ENCODE results near the gene DBX1. TPM values are rescaled to one million over a fixed set of nuclear protein-coding genes. Genes with fewer than 3 reads are reported as not detected.
"Not testable (repeated sequence)": the region's sequence is repeated elsewhere in the genome, so short reads cannot be mapped to it uniquely, and the experiment has no call there.

Gene DBX1, protein sequence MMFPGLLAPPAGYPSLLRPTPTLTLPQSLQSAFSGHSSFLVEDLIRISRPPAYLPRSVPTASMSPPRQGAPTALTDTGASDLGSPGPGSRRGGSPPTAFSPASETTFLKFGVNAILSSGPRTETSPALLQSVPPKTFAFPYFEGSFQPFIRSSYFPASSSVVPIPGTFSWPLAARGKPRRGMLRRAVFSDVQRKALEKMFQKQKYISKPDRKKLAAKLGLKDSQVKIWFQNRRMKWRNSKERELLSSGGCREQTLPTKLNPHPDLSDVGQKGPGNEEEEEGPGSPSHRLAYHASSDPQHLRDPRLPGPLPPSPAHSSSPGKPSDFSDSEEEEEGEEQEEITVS
- not detected for total RNA-seq

GRCh38 chr11:20160425-20161229 is at the start of gene DBX1:
DBX1 (minus strand) TSS chr11:20160475; CDS start chr11:20160324, 151 bp downstream.
- H3K4me1 Mint-ChIP-seq (ENCODE audit: low read depth): peaks cover 50% of the 10 kb centered on the region
- no peak for DNase-seq
- no peaks in the 10 kb centered on the region for H3K36me3 Mint-ChIP-seq (ENCODE audit: low read depth)
- intact Hi-C loops (cut with micrococcal nuclease): loop anchor here (2.0 kb wide), 1 partner anchor 48 kb away; no protein-coding TSS in a partner anchor
- H3K27ac Mint-ChIP-seq: peak within 1 kb of the TSS; percentile 30
- CTCF ChIA-PET: no interaction called here
- H3K9me3 Mint-ChIP-seq: no peaks in the 10 kb centered on the region
- H3K27me3 Mint-ChIP-seq (ENCODE audit: low read depth): peaks cover 80% of the 10 kb centered on the region
- no peak within 1 kb of the TSS for H3K4me3 Mint-ChIP-seq

- Mint-ChIP-seq H3K4me3 (no peak overlapping the region), H3K9me3 (peaks cover 3% of the 10 kb centered on the region), H3K4me1 (ENCODE audit: low read depth) (no peaks in the 10 kb centered on the region), H3K36me3 (ENCODE audit: low read depth) (no peaks in the 10 kb centered on the region), H3K27me3 (ENCODE audit: low read depth) (peaks cover 53% of the 10 kb centered on the region), H3K27ac (no peak overlapping the region)
- CTCF ChIA-PET: no interaction called here
- intact Hi-C loops (cut with micrococcal nuclease): loop anchor here (2.0 kb wide), 1 partner anchor 48 kb away; the partner anchor contains the start of gene DBX1
- no peak for DNase-seq
These were observed 48.4 kb upstream of the DBX1 start for GRCh38 chr11:20208622-20209111.

- no peaks in the 10 kb centered on the region for H3K4me1 Mint-ChIP-seq (ENCODE audit: low read depth)
- DNase-seq: no peak
- peaks cover 3% of the 10 kb centered on the region for H3K9me3 Mint-ChIP-seq
- intact Hi-C loops (cut with micrococcal nuclease): loop anchor here (2.0 kb wide), 1 partner anchor 47 kb away; the partner anchor contains the start of gene DBX1
- H3K27me3 Mint-ChIP-seq (ENCODE audit: low read depth): peaks cover 57% of the 10 kb centered on the region
- no peak overlapping the region for H3K27ac Mint-ChIP-seq
- H3K4me3 Mint-ChIP-seq: no peak overlapping the region
- H3K36me3 Mint-ChIP-seq (ENCODE audit: low read depth): no peaks in the 10 kb centered on the region
- CTCF ChIA-PET: no interaction called here
These were observed 47.7 kb upstream of the DBX1 start for GRCh38 chr11:20207781-20208621.

DNA sequence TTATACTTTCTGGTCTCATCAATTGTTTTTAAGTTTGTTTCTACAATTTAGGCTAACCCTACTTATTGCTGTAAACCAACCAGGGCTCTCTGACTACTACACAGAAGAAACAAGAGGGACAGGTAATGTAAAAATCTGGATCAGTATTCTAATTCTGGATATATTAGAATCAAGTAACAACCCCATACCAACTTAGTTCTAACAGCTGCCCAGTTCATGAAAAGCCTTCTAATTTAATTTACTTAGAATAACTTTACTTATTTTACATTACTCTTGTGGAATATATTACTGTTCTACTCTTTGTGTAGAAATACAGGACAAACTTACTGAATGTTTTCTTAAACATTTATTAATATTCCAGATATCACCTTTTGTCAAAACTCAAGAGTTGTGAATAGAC is 45.5 kb upstream of the DBX1 start:
- CTCF ChIA-PET: no interaction called here
- H3K4me3 Mint-ChIP-seq: no peak overlapping the region
- H3K4me1 Mint-ChIP-seq (ENCODE audit: low read depth): no peaks in the 10 kb centered on the region
- H3K27me3 Mint-ChIP-seq (ENCODE audit: low read depth): peaks cover 60% of the 10 kb centered on the region
- H3K9me3 Mint-ChIP-seq: peaks cover 3% of the 10 kb centered on the region
- H3K27ac Mint-ChIP-seq: no peak overlapping the region
- no peaks in the 10 kb centered on the region for H3K36me3 Mint-ChIP-seq (ENCODE audit: low read depth)
- intact Hi-C loops (cut with micrococcal nuclease): no loop called here
- DNase-seq: no peak

GRCh38 chr11:20204681-20205080 is 44.4 kb upstream of the DBX1 start:
- DNase-seq: no peak
- intact Hi-C loops (cut with micrococcal nuclease): no loop called here
- CTCF ChIA-PET: no interaction called here
- Mint-ChIP-seq H3K36me3 (ENCODE audit: low read depth) (no peaks in the 10 kb centered on the region), H3K9me3 (peaks cover 3% of the 10 kb centered on the region), H3K4me1 (ENCODE audit: low read depth) (no peaks in the 10 kb centered on the region), H3K27me3 (ENCODE audit: low read depth) (peaks cover 58% of the 10 kb centered on the region), H3K27ac (no peak overlapping the region), H3K4me3 (no peak overlapping the region)

DNA sequence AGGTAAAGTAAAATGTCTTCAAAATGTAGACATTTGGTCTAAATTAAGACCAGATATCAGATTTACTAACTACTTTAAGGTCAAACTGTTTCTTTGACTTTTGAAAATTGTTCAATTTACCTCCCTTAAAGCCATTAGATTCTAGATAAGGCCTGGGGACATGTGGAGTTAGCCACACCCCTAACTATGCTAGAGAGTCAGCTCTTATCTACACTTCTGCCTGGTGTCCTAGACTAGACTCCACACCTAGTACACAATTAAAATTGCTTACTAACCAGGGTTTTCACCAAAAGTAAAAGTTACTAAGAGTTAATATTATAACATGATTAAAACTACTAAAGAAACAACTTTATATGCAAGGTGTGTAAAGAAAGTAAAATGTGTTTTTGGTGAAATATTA is 43.6 kb upstream of the DBX1 start:
- Mint-ChIP-seq H3K36me3 (ENCODE audit: low read depth) (no peaks in the 10 kb centered on the region), H3K27me3 (ENCODE audit: low read depth) (peaks cover 54% of the 10 kb centered on the region), H3K4me3 (no peak overlapping the region), H3K9me3 (peaks cover 3% of the 10 kb centered on the region), H3K4me1 (ENCODE audit: low read depth) (no peaks in the 10 kb centered on the region), H3K27ac (no peak overlapping the region)
- intact Hi-C loops (cut with micrococcal nuclease): no loop called here
- no peak for DNase-seq
- CTCF ChIA-PET: no interaction called here

GRCh38 chr11:20201231-20201630 is 41.0 kb upstream of the DBX1 start:
- H3K36me3 Mint-ChIP-seq (ENCODE audit: low read depth): no peaks in the 10 kb centered on the region
- CTCF ChIA-PET: no interaction called here
- no peaks in the 10 kb centered on the region for H3K9me3 Mint-ChIP-seq
- no peak overlapping the region for H3K4me3 Mint-ChIP-seq
- no peak for DNase-seq
- peaks cover 41% of the 10 kb centered on the region for H3K27me3 Mint-ChIP-seq (ENCODE audit: low read depth)
- H3K4me1 Mint-ChIP-seq (ENCODE audit: low read depth): no peaks in the 10 kb centered on the region
- no peak overlapping the region for H3K27ac Mint-ChIP-seq
- intact Hi-C loops (cut with micrococcal nuclease): no loop called here

DNA sequence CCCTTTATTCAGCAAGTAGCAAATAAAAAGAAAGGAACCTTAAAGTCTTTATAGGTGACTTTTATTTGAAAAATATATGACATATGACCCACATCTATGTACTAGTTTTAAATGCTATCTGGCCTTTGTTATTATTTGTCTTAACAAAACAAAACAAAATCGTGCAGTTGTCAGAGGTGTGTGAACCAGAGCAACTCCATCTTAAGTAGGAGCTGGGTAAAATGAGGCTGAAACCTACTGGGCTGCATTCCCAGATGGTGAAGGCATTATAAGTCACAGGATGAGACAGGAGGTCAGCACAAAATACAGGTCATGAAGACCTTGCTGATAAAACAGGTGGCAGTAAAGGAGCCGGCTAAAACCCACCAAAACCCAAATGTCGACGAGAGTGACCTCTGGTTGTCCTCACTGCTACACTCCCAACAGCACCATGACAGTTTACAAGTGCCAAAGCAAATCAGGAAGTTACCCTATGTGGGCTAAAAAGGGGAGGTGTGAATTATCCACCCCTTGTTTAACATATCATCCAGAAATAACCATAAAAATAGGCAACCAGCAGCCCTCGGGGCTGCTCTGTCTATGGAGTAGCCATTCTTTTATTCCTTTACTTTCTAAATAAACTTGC is 40.2 kb upstream of the DBX1 start:
- H3K4me3 Mint-ChIP-seq; CTCF ChIA-PET; DNase-seq; H3K27ac Mint-ChIP-seq; H3K4me1 Mint-ChIP-seq (ENCODE audit: low read depth); intact Hi-C loops (cut with micrococcal nuclease); H3K36me3 Mint-ChIP-seq (ENCODE audit: low read depth); H3K9me3 Mint-ChIP-seq: not testable (repeated sequence)
- H3K27me3 Mint-ChIP-seq (ENCODE audit: low read depth): peaks cover 38% of the 10 kb centered on the region

- intact Hi-C loops (cut with micrococcal nuclease): no loop called here
- H3K36me3 Mint-ChIP-seq (ENCODE audit: low read depth): no peaks in the 10 kb centered on the region
- no peaks in the 10 kb centered on the region for H3K4me1 Mint-ChIP-seq (ENCODE audit: low read depth)
- peaks cover 37% of the 10 kb centered on the region for H3K27me3 Mint-ChIP-seq (ENCODE audit: low read depth)
- H3K9me3 Mint-ChIP-seq: no peaks in the 10 kb centered on the region
- DNase-seq: no peak
- H3K27ac Mint-ChIP-seq: no peak overlapping the region
- H3K4me3 Mint-ChIP-seq: no peak overlapping the region
- CTCF ChIA-PET: no interaction called here
These were observed 37.6 kb upstream of the DBX1 start for GRCh38 chr11:20197881-20198280.

- H3K9me3 Mint-ChIP-seq: no peaks in the 10 kb centered on the region
These were observed 34.2 kb upstream of the DBX1 start for GRCh38 chr11:20194470-20194869.

DNA sequence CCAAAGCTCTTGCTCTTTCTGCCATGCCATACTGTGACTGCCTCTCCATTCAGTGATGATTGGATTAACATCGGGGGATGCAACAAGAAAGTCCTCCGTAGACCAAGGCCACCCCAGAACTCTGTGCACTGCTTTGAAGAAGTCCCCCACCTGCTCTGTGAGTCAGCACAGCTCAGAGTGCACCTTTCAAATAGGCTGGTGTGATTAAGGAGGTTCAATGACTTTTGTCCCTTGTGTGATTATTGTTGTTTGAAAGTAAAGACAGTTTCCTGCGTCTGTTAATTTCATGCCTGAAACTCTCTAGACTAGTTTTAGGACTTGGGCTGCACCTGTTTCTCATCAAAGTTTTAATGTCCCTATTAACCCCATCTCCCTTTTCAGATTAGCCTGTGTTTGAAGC is 33.0 kb upstream of the DBX1 start:
- H3K4me1 Mint-ChIP-seq (ENCODE audit: low read depth): no peaks in the 10 kb centered on the region
- DNase-seq: no peak
- no peak overlapping the region for H3K27ac Mint-ChIP-seq
- intact Hi-C loops (cut with micrococcal nuclease): no loop called here
- peaks cover 23% of the 10 kb centered on the region for H3K27me3 Mint-ChIP-seq (ENCODE audit: low read depth)
- no peak overlapping the region for H3K4me3 Mint-ChIP-seq
- no peaks in the 10 kb centered on the region for H3K9me3 Mint-ChIP-seq
- no peaks in the 10 kb centered on the region for H3K36me3 Mint-ChIP-seq (ENCODE audit: low read depth)
- CTCF ChIA-PET: no interaction called here

More at GRCh38 chr11:20194470-20194869, 34.2 kb upstream of the DBX1 start:
- Mint-ChIP-seq H3K36me3 (ENCODE audit: low read depth) (no peaks in the 10 kb centered on the region), H3K27ac (no peak overlapping the region), H3K4me3 (no peak overlapping the region), H3K27me3 (ENCODE audit: low read depth) (peaks cover 27% of the 10 kb centered on the region), H3K4me1 (ENCODE audit: low read depth) (no peaks in the 10 kb centered on the region)
- CTCF ChIA-PET: no interaction called here
- DNase-seq: no peak
- intact Hi-C loops (cut with micrococcal nuclease): no loop called here

DNA sequence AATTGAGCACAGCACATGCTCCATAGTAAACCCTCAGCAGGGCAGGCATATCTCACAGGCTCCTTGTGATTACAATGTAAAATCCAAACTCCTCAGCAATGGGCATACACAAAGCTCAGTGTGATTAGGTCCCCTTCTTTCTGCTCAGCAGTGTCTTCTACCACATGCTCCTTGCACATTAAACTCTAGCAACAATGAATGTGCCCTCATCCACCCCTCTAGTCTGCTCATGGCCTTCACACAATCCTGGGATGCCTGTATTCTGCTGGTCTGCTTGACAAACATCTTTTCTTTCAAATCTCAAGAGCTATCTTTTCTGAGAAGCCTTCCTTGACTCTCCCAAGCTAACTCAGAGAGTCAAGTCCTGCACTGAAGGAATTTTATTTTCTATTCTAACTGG is 32.4 kb upstream of the DBX1 start:
- CTCF ChIA-PET: interaction anchor here (0.7 kb wide), 1 partner anchor 468 kb away, joined by 3 read pairs; no protein-coding TSS in a partner anchor
- H3K27ac Mint-ChIP-seq: no peak overlapping the region
- H3K4me1 Mint-ChIP-seq (ENCODE audit: low read depth): no peaks in the 10 kb centered on the region
- H3K4me3 Mint-ChIP-seq: no peak overlapping the region
- no peaks in the 10 kb centered on the region for H3K36me3 Mint-ChIP-seq (ENCODE audit: low read depth)
- intact Hi-C loops (cut with micrococcal nuclease): no loop called here
- H3K9me3 Mint-ChIP-seq: no peaks in the 10 kb centered on the region
- DNase-seq: no peak
- H3K27me3 Mint-ChIP-seq (ENCODE audit: low read depth): peaks cover 16% of the 10 kb centered on the region

All from activated naive CD4-positive, alpha-beta T cell treated with anti-CD3 and anti-CD28 coated beads for 36 hours (primary cell).